HG03442 (cell line): ENCODE data around the gene RBMY1J.
"Not testable (repeated sequence)": the region's sequence is repeated elsewhere in the genome, so short reads cannot be mapped to it uniquely, and the experiment has no call there.

Experiments used
- ATAC-seq: cut with Tn5 transposase; IDR thresholded peaks from one replicate; pipeline ENCODE4 v1.9.1; 2021; ENCODE audit warnings: mild to moderate bottlenecking, moderate library complexity; ENCODE audit not compliant: unreplicated experiment

Gene RBMY1J

DNA sequence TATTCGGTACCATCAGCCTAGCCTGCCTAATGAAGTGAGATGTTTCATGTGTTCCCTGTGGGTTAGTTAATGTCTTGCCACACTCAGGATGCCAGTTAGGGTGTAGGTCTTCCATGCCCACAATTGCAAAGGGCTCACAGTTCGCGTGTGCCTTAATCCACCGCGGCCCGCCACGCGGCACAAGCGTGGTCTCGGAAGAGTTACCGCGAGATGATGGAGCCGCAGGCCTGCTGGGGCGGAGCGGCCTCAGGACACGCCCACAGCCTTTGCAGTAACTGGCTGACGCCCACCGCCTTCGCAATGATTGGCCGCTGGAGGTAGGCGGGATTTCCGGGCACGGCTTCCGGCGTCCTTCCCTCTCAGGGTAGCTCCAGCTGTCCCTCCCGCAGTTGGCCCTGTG, at the start of gene RBMY1J:
RBMY1J (plus strand) TSS at position 301 of the 400 bp plus-strand sequence. CDS start 2,038 bp downstream, outside the sequence.
- not testable (repeated sequence) for ATAC-seq

DNA sequence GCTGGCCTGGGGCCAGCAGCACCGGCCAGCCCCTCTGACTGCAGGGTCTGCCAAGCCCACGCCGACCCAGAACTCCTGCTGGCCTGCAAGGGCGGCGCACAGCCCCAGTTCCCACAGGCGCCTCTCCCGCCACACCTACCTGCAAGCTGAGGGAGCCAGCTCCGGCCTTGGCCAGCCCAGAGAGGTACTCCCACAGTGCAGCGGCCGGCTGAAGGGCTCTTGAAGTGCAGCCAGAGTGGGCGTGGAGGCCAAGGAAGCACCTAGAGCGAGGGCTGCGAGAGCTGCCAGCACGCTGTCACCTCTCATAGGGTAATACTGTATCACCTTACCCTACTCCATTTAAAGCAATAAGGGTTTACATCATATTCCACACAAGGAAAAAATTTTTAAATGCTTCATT, 35.8 kb upstream of the RBMY1J start:
- ATAC-seq, result no peak

DNA sequence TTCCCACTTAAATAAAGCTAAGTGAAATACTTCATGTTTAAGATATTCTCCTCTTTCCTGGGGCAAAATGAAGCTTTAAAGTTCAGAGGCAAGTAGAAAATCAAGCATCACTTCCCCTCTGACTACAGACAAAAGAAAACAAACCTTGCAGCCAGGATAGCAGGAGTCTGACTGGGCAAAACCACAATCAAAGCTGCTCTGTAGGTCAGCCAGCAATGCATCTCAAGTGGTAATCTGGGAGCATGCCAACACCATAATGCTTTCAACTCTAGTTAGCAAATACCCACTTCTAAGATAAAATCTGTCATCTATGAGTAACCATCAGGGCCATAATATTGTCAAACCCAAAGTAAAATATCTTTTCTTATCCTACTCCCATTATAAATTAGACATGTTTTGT, 32.6 kb upstream of the RBMY1J start:
- no peak for ATAC-seq

DNA sequence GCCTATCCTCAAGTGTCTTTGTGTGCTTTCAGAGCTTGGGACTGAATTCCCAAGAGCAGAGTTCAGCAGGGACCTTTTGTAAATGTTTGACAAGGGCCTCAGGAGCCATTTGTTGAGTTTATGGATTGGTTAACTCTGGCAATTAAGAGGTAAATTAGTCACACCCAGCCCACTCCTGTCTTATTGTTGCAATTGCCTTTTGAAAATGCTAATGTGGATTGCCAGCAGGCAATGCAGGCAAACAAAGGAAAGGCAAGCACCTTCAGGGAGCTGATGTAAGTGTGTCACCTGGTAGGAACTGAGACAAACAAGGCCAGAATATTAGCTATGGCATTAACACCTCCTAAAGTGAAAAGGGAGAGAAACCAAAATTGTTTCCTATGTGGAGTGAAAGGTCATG, 29.7 kb upstream of the RBMY1J start:
- ATAC-seq, result no peak

DNA sequence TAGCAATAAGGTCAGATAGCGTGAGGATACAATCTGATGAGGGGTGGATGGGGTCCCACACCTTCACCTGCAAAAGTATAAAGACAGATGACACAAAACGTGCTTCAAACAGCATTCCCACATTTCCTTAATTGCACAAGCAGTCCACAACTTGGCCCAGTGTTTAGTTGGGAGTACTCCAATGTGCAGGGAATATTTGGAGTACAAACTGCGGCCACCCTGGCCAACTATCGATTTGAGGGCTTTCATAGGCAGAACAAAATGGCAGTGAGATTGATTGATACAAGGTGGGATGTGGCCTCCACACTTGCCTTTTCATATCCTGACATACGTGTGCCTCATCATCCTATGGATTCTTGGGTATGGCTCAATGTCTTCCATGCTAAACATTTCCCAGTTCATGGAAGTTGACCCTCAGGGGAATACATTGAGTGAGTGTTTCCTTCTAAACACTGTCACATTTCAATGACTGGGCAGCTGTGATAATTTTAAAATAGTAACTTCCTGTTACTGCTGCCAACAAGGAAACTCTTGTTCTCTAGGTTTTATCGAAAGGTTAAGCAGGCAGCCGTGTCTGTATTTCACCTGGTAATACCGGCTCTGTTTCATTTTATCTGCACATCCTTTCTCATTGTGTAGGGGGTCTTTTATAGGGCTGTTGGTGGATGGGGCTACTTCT, 41.6 kb downstream of the RBMY1J start:
- ATAC-seq, result not testable (repeated sequence)

DNA sequence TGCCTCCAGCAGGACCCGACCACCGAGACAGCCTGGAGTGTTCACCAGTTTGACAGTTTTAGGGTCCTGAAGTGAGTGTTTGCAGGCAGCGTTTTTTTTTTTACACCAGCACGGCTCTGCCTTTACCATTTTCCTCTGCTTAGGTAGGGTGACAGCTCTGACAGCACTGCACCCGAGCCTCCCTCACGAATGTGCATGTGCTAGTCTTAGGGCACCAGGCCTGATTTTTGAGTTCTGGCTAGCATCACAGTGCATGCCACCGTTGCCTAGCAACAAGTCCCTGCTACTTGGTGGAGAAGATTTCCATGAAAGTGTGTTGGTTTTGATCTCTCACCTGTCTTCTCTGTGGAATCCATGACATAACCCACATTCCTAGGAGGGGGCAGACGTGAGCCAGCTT, 52.3 kb downstream of the RBMY1J start:
- not testable (repeated sequence) for ATAC-seq

DNA sequence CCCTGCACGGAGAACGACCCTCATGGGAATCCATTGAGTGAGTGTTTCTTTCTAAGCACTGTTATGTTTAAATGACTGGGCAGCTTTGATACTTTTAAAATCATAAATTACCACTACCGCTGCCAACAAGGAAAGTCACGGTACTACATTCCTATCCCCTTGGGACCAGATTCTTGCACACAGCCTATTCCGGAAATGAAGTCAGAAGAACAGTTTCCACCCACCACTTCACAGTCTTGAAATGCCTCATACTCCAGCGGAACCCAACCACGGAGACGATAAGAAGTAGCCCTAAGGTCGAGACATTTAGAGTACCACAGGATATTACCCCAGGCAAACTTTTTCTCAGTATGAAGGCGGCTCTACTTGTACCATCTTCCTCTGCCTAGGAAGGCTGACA, 58.8 kb downstream of the RBMY1J start:
- ATAC-seq, result not testable (repeated sequence)
